Dermis blood vessel endothelial cell (primary cell): ENCODE data around the gene NRXN3. TPM values are rescaled to one million over a fixed set of nuclear protein-coding genes. Genes with fewer than 3 reads are reported as not detected.

Source experiments
- DNase-seq: peaks from one replicate; pipeline ENCODE4 v3.0.0; 2010
- total RNA-seq: library from RNA; depleted of rRNA; stranded (reverse); fragments of >200 nt; gene quantifications from 2 replicates; pipeline ENCODE4 v1.2.3, GENCODE V29; 2014

NRXN3 gene
- total RNA-seq, 1 donor from 2014 or later = under 0.01 TPM

DNA sequence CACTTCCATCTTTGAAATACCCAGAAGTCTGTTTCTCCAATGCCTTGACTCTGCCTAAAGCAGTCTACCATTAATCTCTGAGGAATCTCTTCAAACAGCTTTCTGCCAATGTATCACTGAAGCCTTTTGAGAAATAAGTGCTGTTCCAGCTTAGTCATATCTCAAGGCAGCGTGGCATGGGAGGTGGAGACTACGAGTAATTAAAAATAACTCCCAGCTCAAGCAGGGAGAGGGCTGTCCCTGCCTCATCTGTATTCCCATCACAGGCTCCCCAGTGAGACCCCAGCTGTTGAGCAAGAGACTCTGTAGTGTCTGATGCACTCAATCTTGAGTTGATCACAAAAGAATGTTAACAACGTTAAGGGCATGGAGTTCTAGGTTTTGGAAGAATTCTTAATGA lies 1340.5 kb downstream of the NRXN3 start:
- no peak for DNase-seq

DNA sequence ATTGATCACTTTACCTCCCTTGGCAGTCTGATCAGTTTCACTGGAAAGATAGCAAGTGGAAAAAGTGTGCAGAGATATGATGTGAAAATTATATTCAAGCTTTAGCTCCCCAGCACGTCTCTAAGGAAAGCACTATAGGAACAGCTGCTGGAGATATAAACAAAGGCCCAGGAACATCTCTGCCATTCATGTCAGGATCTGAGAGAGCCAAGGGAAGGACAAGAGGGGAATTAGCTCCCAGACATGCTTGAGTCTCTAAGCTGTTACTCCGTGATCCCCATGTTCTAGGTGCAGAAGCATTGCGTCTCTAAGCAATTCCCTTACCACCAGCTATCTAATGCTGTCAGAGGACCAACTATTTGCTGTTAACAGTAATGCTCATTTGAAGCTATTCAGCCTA lies 1341.0 kb downstream of the NRXN3 start:
- no peak for DNase-seq

DNA sequence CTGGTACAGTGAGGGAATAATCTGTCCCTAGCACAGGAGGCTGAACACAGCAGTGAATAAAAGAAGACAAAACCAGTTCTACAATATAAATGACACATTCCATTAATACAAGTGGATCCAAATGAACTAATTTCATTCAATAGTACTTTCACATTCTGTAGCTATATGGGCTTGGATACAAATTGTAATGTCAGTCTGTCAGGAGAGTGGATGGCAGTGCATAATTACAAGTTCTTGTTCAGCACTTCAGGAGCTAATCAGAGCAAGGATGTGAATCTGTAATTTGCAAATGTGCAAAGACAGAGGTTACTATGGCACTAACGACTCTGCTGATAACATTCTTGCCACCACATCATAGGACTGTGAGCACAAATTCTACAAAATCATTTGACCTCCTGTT lies 1343.3 kb downstream of the NRXN3 start:
- DNase-seq = no peak

DNA sequence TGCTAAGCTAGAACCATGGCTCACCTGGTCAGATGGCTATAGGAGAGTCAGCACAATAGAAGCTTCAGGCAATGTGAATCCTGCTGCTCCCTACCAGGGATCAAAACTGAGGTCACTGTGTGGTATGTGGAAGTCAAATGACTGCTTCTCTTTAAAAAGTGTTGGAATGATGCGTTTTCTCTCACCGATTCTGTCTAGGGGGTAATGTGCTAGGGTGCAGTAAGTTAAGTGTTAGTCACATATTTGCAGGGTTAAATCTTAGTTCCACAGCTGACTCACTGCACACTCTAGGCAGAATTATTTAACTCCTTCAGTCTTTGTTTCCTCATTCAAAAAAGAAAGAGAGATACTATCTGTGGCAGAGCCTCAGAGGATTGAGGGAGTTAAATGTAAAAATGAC lies 1344.5 kb downstream of the NRXN3 start:
- no peak for DNase-seq

DNA sequence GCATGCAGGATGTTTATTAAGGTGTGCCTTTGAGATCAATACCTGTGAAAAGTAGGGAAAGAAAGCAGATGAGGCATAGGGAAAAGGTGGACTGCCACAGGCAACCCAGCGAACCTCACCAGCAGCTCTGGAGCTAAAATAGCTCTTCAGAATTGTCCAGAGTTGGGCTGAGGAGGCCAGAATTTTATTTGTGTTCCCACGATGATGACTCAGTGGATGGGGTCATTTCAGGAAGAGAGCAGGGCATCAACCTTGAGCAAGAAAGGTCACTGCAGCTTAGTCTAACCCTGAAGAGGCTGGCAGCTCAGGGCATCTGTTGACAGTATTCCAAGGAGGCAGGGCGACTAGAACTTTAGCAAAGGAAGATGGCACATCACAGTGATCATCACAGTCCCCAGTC lies 1345.0 kb downstream of the NRXN3 start:
- DNase-seq = no peak

DNA sequence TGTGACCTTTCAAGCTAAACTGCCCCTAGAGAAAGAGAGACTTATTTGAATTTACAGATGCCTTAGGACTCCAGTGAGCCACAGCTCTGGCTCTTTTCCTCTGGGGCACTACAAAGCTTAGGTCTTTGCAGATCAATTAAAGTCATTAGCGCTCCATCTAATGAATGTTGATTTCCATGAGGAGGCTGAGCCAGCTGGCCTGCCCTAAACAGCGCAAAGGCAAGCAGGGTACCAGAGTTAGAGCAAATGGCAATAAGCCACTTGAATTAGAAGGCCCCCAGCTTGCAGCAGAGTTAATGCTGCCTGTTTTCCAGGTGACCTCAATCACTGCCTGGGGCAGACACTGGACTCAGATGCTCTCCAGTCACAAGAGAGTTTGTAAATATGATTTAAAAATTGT lies 1345.8 kb downstream of the NRXN3 start:
- DNase-seq = no peak

DNA sequence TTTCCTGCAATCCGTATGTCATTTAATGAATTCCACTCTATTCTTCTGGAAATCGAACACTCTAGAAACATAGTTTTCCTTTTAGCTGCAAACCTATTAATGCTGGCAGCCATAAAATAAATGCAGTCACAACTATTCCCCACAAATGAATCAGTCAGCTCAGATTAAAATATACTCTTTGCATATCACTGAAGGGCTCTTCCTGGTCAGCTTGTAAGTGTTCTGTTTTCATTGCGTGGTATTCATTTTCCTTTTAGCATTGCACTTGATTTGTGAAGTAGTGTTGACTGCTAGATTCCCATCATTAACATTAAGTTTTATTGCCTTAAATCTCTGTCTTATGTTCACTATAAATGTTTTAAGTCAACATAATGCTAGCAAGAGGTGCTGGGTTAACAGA lies 1355.2 kb downstream of the NRXN3 start:
- DNase-seq = no peak

DNA sequence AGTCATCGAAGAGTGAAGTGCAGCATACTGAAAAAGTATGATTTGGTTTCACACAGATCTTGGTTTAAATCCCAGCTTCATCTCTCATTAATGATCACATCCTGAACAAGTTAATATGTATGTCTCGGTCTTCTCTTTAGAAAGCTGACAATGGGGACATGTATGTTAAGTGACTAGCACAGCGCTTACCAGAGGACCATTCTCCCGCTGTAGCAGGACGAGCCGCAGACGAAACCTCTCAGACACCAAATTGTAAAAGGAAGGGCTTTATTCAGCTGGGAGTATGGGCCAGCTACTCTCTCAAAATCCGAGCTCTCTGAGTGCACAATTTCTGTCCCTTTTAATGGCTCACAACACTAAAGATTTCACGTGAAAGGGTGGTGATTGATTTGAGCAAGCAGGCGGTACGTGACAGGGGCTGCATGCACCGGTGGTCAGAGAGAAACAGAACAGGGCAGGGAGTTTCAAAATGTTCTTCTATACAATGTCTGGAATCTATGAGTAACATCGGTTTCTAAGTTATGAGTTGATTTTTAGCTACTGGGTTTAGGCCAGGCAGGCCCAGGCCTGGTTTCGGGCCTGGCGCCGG lies 1358.7 kb downstream of the NRXN3 start:
- DNase-seq = no peak

DNA sequence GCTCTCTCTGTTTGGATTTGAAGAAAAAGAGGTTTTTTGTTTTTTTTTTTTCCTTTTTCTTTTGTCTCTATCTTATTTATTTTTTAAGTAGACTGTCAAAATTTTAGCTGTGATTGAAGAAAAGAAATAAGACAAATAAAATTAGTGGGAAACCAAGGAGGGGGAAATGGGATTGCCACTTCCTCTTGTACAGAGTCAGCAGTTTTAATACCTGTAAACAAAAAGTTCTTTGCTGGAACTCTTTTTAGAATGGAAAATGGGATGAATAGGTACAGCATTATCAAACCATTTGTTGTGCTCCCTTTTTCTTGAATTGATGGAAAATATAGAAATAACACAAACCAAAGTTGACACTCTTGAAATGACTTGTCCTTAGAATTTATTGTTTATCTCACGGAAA lies 1360.4 kb downstream of the NRXN3 start:
- DNase-seq = no peak

DNA sequence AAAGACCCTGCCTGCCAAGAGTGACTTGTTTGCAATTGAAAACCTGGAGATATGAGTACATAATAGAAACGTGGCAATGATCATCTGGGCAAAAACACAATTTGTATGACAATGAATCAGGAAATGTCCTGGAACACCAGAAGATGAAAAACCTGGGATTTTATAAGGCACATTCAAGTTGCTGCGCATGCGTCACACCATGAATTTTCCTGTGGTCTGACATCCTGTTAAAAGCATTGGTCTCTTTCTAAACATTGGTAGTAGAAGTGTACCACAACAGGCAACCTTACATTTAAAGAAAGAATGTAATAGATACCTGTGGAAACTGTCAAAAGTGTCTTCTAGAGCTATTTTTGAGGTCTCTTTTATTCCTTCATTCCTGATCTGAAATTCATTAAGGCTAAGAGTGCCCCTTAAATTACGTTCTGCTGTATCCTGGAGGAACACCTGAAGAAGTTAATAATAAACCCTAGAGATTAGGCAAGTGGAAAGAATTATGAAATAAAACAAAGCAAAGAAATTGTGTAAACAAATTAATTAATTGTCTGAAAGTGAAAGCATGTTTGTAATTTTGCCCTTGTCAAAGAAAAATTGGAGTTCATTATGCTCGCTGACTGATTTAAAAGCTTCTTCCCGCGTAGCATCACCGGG lies 1364.7 kb downstream of the NRXN3 start:
- no peak for DNase-seq

DNA sequence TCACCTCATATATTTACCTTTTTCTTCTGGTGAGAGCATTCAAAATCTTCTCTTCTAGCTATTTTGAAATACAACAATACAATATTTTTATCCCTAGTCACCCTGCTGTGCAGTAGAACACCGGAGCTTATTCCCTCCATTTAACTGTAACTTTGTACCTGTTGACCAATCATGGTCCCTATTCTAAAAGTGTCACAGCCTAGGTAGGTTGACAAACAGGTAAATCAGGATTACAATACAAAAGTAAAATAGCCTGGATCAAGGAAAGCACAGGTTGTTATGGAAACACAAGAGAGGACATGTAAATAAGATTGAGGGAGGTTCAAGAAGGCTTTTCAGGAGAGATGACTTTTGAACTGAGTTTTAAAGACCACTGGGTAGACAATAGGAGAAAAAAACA lies 1370.2 kb downstream of the NRXN3 start:
- DNase-seq = no peak

DNA sequence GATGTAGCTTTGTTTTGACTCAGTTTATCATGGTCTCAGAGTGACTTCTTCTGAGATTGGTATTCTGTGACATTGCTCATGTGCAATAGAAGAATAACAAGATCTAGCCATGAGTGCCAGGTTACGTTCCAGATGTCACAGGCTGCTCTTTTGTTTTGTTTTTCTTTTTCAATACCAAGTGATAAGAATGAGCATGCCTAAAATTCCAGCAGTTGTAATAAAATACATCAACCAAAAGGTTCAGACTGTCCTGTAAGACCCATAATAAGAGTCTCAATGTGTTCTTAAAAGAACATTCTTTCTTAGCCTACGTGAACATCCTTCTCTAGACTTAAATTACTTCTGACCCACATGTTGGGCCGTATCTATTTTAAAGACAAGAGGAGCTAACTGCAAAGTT lies 1371.9 kb downstream of the NRXN3 start:
- no peak for DNase-seq

DNA sequence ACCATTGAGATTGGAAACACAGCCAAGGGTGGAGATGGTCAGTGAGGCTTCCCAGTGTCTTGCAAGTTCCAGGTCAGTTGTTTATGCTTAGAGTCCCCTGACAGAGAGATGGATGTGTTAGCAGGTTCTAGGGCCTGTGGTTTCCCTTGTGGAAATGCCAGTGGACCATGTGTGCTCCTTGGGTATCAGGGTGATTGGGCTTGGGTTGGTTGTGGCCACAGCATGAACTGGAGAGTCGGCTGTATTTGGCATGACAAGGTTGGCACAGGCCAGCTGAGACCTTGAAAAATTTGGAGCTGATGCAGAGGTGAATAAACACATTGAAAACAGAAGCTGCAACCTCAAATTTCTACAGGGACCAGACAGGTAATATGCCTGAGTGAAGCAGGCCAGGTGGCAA lies 1373.2 kb downstream of the NRXN3 start:
- no peak for DNase-seq

DNA sequence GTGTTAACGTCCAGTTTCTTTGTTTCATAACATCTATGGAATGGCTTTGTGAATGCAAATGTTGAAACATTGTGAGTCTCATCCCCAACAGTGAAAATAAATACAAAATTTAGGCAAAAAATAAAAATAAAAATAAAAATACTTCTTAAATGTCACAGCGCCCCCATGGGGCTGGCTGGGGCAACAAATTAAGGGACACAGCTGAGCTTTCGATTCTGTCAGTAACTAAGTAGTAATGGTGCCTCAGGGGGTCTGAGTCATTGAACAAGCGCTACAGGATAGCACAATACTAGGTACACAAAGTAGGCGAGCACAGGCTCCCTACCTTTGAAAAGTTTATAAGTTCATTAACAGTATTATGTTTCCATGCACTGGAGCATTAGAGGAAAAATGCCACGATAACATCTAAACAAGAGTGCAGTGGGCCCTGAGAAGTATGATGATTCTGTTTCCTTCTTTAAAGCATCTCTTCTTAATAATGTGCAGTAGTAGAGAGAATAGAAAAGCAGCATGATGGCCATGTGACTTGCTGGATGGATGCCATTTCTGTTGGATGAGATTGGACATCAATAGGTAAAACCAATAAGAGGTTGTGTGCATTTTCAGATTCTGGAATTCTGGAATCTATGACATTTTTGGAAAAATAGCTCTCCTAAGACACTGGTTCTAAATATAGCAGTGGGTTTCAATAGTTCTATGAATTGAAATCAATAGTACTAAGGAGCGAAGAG lies 1374.0 kb downstream of the NRXN3 start:
- peak; percentile 44 for DNase-seq

DNA sequence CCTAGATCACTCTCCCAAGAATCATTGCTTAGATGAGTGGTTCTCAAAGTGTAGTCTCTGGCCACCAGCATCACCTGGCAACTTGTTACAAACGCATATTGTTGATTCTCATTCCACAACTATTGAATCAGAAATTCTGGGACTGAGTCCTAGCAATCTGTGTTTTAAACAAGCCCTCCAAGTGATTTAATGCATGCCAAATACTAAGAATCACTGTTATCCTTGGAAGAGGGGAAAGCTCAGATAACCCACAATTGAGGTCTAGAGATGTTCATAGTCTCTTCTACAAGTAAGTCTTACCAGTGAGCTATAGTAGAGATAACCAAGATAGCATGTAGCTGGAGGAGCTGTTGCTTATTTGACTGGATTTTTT lies 1374.5 kb downstream of the NRXN3 start:
- DNase-seq = no peak

DNA sequence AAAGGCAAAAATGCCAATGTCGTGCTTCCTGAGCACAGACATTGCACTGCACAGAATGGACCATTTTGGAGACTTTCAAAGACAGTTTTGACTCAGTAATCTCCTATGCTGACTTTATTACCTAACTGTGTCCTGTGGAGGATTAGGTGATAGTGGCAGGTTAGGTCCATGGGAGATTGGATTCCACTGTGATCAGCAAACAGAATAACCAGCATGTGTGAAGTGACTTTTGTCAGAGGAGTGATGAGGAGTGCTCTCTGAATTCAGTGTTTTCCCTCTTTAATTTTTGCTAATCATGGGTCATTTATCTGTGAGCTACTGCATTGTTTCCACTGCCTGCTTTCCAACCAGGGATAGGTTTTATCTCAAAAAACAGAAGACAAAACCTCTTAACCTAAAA lies 1378.7 kb downstream of the NRXN3 start:
- DNase-seq = no peak

DNA sequence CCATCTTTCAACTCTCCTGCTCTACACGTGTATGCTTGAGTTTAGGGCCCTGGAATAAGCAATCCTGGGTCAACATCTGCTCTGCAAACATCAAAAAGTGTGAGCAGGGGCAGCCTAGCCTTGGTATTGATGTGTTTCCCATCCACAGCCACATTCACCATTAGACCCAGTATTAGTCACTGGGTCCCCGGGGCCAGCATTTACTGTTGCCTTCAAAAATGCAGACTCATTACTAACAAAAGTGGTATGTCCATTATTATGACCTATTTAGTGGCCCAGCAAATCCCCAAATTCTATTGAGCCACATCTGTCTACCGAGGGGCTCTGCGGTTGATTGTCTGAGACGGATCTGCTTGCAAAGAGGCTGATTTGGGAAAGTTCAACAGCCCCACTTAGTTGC lies 1379.3 kb downstream of the NRXN3 start:
- DNase-seq = no peak

DNA sequence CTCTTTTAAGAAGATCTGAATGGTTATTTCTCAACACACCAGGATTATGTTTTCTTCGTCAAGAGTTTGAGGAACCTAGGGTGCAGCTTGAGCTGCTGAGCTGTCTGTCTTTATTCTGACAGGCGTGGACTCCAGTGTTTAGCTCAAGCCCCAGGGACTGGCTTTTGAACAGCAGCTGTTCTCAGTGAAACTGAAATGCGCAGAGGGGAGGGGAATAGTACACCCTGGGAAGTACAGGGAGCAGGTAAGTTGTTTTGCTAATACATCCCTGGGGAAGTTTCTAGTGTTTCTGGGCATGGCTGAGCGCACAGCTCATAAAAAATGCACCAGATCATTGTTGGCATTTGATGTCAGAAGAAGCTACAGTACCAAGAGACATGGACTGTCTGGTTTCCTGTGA lies 1381.3 kb downstream of the NRXN3 start:
- no peak for DNase-seq

DNA sequence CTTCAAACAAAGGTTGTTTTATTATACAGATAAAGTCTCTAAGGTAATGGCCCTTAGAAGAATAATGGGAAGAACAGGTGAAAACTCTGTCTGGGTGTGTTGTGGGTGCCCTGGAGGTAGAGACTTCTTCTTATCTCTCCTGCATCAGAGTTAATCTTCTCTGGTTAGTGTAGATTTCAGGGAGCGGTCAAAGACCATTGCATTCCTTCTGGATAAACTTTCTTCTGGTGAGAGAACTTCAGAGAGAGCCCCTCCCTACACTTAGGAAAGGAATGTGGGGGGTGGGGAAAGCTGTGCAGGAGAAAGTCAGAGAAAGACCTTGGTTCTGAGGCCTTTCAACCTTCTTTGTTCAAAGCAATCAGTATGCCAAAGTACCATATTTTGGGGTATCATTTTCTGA lies 1382.6 kb downstream of the NRXN3 start:
- no peak for DNase-seq

DNA sequence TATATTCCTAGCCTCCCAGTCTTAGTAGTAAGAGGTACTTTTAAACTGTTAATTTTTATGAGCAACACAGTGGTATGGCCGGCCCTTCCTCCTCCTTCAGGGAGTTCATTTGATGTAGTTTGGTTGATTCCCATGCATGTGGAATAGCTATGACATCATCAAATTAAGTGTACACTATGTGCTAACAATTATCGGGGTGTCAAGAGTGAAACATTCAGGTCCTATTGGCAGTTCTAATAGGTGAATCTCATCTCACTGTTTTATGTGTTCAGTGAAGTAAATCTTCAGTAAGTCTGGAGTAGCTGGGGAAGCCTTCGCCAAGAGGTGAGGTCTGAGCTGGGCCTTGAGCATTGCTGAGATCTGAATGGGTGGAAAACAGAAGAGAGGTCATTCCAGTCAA lies 1384.6 kb downstream of the NRXN3 start:
- DNase-seq = no peak

DNA sequence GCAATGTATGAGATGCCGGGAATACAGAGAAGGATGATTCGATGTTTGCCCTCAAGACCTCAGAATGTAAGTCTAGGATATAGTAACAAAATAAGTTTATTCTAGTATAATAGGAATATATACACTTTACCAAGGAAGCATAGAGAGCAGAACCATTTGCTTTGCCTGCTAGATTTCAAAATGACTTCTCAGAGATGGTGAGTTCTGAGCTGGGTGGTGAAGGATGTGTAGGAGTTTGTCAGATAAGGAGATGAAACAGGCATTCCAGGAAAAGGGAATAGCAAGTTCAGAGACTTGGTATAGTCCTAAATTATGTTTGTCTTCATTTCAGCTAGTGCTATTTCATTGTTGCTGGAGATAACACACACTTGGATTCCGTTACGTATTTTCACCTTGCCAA lies 1385.3 kb downstream of the NRXN3 start:
- no peak for DNase-seq

DNA sequence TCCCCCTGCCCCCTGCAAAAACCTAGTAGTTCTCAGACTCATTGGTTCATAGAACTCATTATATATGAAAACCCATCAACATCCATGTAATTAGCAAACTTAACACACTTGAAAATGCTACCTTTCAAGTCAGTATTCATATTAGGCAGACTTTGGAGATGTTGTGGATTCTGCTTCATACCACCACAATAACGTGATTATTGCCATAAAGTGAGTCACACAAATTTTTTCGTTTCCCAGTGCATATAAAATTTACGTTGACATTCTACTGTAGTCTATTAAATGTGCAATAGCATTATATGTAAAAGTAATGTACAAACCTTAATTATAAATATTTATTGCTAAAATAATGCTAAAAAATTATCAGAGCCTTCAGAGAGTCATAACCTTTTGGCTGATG lies 1387.1 kb downstream of the NRXN3 start:
- no peak for DNase-seq

DNA sequence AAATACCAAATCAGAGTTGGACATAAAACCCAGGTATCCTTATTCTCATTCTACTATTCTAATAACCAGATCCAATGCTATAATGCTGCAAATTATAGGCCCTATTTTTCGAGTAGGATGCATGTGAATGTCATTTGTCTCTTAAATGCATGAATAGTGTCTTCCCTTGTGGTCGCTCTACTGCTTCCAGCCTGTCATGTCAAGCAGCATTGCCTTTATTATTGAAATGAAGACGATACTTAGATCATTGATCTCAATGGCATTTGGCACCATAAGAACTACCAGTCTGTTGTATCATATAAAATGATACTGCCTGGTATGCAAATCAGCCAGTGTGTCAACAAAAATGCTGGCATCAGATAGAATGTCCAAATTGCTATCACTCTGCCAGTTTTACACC lies 1392.0 kb downstream of the NRXN3 start:
- no peak for DNase-seq

DNA sequence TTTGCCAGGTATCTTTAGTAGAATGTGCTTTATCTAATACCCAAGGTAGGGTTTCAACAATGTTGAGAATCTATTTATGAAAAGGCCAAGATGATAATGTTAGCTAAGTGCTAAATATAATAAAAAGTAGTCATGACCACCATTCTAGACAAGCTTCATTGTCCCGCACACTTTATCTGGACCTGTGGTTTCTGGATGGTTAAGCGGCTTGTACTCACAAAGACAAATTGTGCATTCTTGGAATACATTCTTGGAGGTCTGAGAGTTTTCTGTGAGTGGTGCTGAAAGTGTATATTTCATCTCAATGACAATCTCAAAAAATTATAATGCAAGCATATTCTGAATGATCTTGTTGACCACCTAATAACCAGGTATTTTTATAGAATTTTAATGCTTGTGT lies 1394.2 kb downstream of the NRXN3 start:
- DNase-seq = no peak

DNA sequence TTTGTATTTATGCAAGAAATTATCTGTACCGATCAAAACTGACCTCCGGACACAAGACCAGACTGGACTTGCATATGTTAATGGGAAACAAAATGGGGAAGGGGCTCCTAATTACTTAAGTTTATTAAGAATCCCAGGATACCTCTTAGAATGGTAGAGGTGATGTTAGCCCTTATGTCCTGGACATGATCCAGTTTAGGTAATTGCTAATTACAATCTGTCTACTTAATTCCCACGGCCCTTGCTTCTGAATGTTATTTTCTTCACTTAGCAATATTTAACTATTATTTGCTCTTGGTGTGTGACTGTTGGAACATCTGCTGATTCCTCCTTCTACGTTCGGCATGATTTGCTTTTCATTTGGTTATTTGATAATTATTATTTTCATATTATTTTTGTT lies 1397.1 kb downstream of the NRXN3 start:
- DNase-seq = no peak
